ENCODE results near the gene ITGA3. TPM values are rescaled to one million over a fixed set of nuclear protein-coding genes. Genes with fewer than 3 reads are reported as not detected.
"Not testable (repeated sequence)": the region's sequence is repeated elsewhere in the genome, so short reads cannot be mapped to it uniquely, and the experiment has no call there.

The ITGA3 gene
- total and polyA plus RNA-seq, 3 donors from 2014 or later: 20.0 to 30.7 (median 24.2) TPM

GRCh38 chr17:50060951-50061712 is 5.2 kb downstream of the ITGA3 start:
- 73 to 84% methylated on average over 8 to 9 of the region's 9 CpGs for WGBS, 2 donors
- TF ChIP-seq, protein P1, sequence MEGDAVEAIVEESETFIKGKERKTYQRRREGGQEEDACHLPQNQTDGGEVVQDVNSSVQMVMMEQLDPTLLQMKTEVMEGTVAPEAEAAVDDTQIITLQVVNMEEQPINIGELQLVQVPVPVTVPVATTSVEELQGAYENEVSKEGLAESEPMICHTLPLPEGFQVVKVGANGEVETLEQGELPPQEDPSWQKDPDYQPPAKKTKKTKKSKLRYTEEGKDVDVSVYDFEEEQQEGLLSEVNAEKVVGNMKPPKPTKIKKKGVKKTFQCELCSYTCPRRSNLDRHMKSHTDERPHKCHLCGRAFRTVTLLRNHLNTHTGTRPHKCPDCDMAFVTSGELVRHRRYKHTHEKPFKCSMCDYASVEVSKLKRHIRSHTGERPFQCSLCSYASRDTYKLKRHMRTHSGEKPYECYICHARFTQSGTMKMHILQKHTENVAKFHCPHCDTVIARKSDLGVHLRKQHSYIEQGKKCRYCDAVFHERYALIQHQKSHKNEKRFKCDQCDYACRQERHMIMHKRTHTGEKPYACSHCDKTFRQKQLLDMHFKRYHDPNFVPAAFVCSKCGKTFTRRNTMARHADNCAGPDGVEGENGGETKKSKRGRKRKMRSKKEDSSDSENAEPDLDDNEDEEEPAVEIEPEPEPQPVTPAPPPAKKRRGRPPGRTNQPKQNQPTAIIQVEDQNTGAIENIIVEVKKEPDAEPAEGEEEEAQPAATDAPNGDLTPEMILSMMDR (IDR thresholded peaks at IDR 0.05): no peak
- TF ChIP-seq POLR2A (IDR thresholded peaks at IDR 0.05): no peak
- H3K4me3 ChIP-seq: no peak overlapping the region
- peaks cover 62% of the 10 kb centered on the region for H3K4me1 ChIP-seq
- peak; percentile 79 for DNase-seq
- no peaks in the 10 kb centered on the region for H3K9me3 ChIP-seq
- intact Hi-C loops (cut with DNase I; ENCODE audit: low total_unique reads): no loop called here
- no peaks in the 10 kb centered on the region for H3K27me3 ChIP-seq
- H3K27ac ChIP-seq: no peak overlapping the region
- H3K36me3 ChIP-seq (ENCODE audit: low read depth, missing control alignments): no peaks in the 10 kb centered on the region

DNA sequence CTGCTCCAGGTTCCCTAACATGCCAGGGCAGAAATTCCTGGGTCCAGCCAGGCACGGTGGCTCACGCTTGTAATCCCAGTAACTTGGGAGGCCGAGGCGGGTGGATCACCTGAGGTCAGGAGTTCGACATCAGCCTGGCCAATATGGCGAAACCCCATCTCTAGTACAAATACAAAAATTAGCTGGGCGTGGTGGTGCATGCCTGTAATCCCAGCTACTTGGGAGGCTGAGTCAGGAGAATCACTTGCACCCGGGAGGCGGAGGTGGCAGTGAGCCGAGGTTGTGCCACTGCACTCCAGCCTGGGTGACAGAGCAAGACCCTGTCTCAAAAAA is 5.8 kb downstream of the ITGA3 start:
- intact Hi-C loops (cut with DNase I; ENCODE audit: low total_unique reads); H3K4me3 ChIP-seq; H3K9me3 ChIP-seq; DNase-seq; H3K36me3 ChIP-seq (ENCODE audit: low read depth, missing control alignments); H3K27ac ChIP-seq; H3K27me3 ChIP-seq: not testable (repeated sequence)
- H3K4me1 ChIP-seq: peaks cover 62% of the 10 kb centered on the region
- WGBS, 2 donors: 96 to 100% methylated on average over 10 of the region's 10 CpGs

GRCh38 chr17:50062293-50063243 is 6.7 kb downstream of the ITGA3 start:
- no peaks in the 10 kb centered on the region for H3K36me3 ChIP-seq (ENCODE audit: low read depth, missing control alignments)
- intact Hi-C loops (cut with DNase I; ENCODE audit: low total_unique reads): no loop called here
- no peak overlapping the region for H3K4me3 ChIP-seq
- H3K4me1 ChIP-seq: peaks cover 53% of the 10 kb centered on the region
- no peak overlapping the region for H3K27ac ChIP-seq
- no peaks in the 10 kb centered on the region for H3K27me3 ChIP-seq
- TF ChIP-seq POLR2A (IDR thresholded peaks at IDR 0.05): no peak
- TF ChIP-seq, protein P1 (IDR thresholded peaks at IDR 0.05): no peak
- H3K9me3 ChIP-seq: no peaks in the 10 kb centered on the region
- 81 to 97% methylated on average over 5 to 10 of the region's 10 CpGs for WGBS, 2 donors
- peak; percentile 51 for DNase-seq

GRCh38 chr17:50063561-50064252 is 7.8 kb downstream of the ITGA3 start:
- peaks cover 46% of the 10 kb centered on the region for H3K4me1 ChIP-seq
- H3K4me3 ChIP-seq: no peak overlapping the region
- H3K9me3 ChIP-seq: no peaks in the 10 kb centered on the region
- no peak for TF ChIP-seq POLR2A (IDR thresholded peaks at IDR 0.05)
- TF ChIP-seq, protein P1 (IDR thresholded peaks at IDR 0.05): no peak
- no peaks in the 10 kb centered on the region for H3K27me3 ChIP-seq
- intact Hi-C loops (cut with DNase I; ENCODE audit: low total_unique reads): no loop called here
- WGBS, 2 donors: 88 to 93% methylated on average over 8 of the region's 8 CpGs
- no peak overlapping the region for H3K27ac ChIP-seq
- H3K36me3 ChIP-seq (ENCODE audit: low read depth, missing control alignments): no peaks in the 10 kb centered on the region
- no peak for DNase-seq

Data from testis (tissue), 3 donors.